CD4-positive, alpha-beta T cell treated with Interleukin-15 for 4 hours (primary cell): Measurements from ENCODE around the gene STK32B.

Source experiments
- DNase-seq: peaks from one replicate; pipeline ENCODE4 v3.0.0-alpha.2; 2020; ENCODE audit warnings: low spot score

STK32B gene

GRCh38 chr4:5125321-5125720, 74.0 kb downstream of the STK32B start:
- no peak for DNase-seq

- DNase-seq = no peak
These were observed 75.0 kb downstream of the STK32B start for GRCh38 chr4:5126231-5126630.

- no peak for DNase-seq
These were observed 75.6 kb downstream of the STK32B start for GRCh38 chr4:5126857-5127256.

GRCh38 chr4:5127556-5127955, 76.3 kb downstream of the STK32B start:
- DNase-seq = no peak

GRCh38 chr4:5128569-5128968, 77.3 kb downstream of the STK32B start:
- no peak for DNase-seq

GRCh38 chr4:5133201-5133600, 81.9 kb downstream of the STK32B start:
- DNase-seq = no peak

GRCh38 chr4:5133933-5134594, 82.8 kb downstream of the STK32B start:
- DNase-seq = no peak

GRCh38 chr4:5134620-5135019, 83.3 kb downstream of the STK32B start:
- DNase-seq = no peak

GRCh38 chr4:5137226-5137625, 85.9 kb downstream of the STK32B start:
- no peak for DNase-seq

GRCh38 chr4:5137927-5138326, 86.6 kb downstream of the STK32B start:
- DNase-seq = no peak

GRCh38 chr4:5138389-5138788, 87.1 kb downstream of the STK32B start:
- no peak for DNase-seq

GRCh38 chr4:5139141-5139540, 87.9 kb downstream of the STK32B start:
- no peak for DNase-seq

GRCh38 chr4:5141802-5142201, 90.5 kb downstream of the STK32B start:
- no peak for DNase-seq

GRCh38 chr4:5142726-5143125, 91.4 kb downstream of the STK32B start:
- no peak for DNase-seq

GRCh38 chr4:5143306-5143861, 92.1 kb downstream of the STK32B start:
- DNase-seq = no peak

- no peak for DNase-seq
These were observed 92.7 kb downstream of the STK32B start for GRCh38 chr4:5143940-5144339.

- no peak for DNase-seq
These were observed 93.1 kb downstream of the STK32B start for GRCh38 chr4:5144384-5144783.

- DNase-seq = no peak
These were observed 95.0 kb downstream of the STK32B start for GRCh38 chr4:5146248-5146647.

GRCh38 chr4:5152521-5152920, 101.2 kb downstream of the STK32B start:
- DNase-seq = no peak

- DNase-seq = no peak
These were observed 105.4 kb downstream of the STK32B start for GRCh38 chr4:5156682-5157081.

GRCh38 chr4:5157791-5158770, 106.8 kb downstream of the STK32B start:
- DNase-seq = no peak

- no peak for DNase-seq
These were observed 107.5 kb downstream of the STK32B start for GRCh38 chr4:5158825-5159224.

- no peak for DNase-seq
These were observed 109.4 kb downstream of the STK32B start for GRCh38 chr4:5160668-5161067.
